NCI-H187 (cell line): Measurements from ENCODE around the gene ESF1.
"Not testable (repeated sequence)": the region's sequence is repeated elsewhere in the genome, so short reads cannot be mapped to it uniquely, and the experiment has no call there.

ENCODE experiments used
- DNase-seq, 2 experiments: peaks; one replicate each; lab custom pipeline; 2025; lab: John Stamatoyannopoulos, UW

Gene ESF1

GRCh38 chr20:13790708-13791107 lies 6.0 kb upstream of the ESF1 start:
- DNase-seq: no peak

- DNase-seq: no peak
Measured at GRCh38 chr20:13788167-13788834, 3.6 kb upstream of the ESF1 start.

- DNase-seq: no peak
Measured at GRCh38 chr20:13786143-13786828, 1.6 kb upstream of the ESF1 start.

- DNase-seq: no peak
Measured at GRCh38 chr20:13784271-13784892, 337 bp downstream of the ESF1 start.

- no peak for DNase-seq
Measured at GRCh38 chr20:13783528-13783927, 1.2 kb downstream of the ESF1 start.

GRCh38 chr20:13778827-13779226 lies 5.9 kb downstream of the ESF1 start:
- no peak for DNase-seq

- DNase-seq: no peak
Measured at GRCh38 chr20:13777171-13777601, 7.5 kb downstream of the ESF1 start.

GRCh38 chr20:13775867-13776266 lies 8.9 kb downstream of the ESF1 start:
- no peak for DNase-seq

GRCh38 chr20:13772529-13772928 lies 12.2 kb downstream of the ESF1 start:
- no peak for DNase-seq

- DNase-seq: no peak
Measured at GRCh38 chr20:13771853-13772453, 12.8 kb downstream of the ESF1 start.

GRCh38 chr20:13770141-13770540 lies 14.6 kb downstream of the ESF1 start:
- DNase-seq: no peak

- no peak for DNase-seq
Measured at GRCh38 chr20:13765868-13766416, 18.8 kb downstream of the ESF1 start.

- no peak for DNase-seq
Measured at GRCh38 chr20:13765299-13765698, 19.4 kb downstream of the ESF1 start.

- not testable (repeated sequence) for DNase-seq
Measured at GRCh38 chr20:13760451-13760946, 24.2 kb downstream of the ESF1 start.

GRCh38 chr20:13758884-13759283 lies 25.8 kb downstream of the ESF1 start:
- no peak for DNase-seq

- DNase-seq: no peak
Measured at GRCh38 chr20:13756551-13756950, 28.2 kb downstream of the ESF1 start.

- no peak for DNase-seq
Measured at GRCh38 chr20:13755809-13756208, 28.9 kb downstream of the ESF1 start.

GRCh38 chr20:13753436-13754036 lies 31.2 kb downstream of the ESF1 start:
- no peak for DNase-seq

- no peak for DNase-seq
Measured at GRCh38 chr20:13749811-13750210, 34.9 kb downstream of the ESF1 start.

- DNase-seq: no peak
Measured at GRCh38 chr20:13745784-13746183, 38.9 kb downstream of the ESF1 start.

GRCh38 chr20:13744352-13744751 lies 40.4 kb downstream of the ESF1 start:
- DNase-seq: no peak

GRCh38 chr20:13741879-13742278 lies 42.8 kb downstream of the ESF1 start:
- no peak for DNase-seq
